Trophoblast cell (in vitro differentiated cells and primary cell): Measurements from ENCODE around the gene DMXL1.
A peak's percentile ranks its signal among the peaks of the same experiment; 100 is the strongest.

Experiments
- DNase-seq, 2 donors: peaks; one replicate each; pipeline ENCODE4 v3.0.0-alpha.2; 2016
- H2AFZ ChIP-seq: 2 replicates; pipeline ENCODE4 v1.6.1; 2013; ENCODE audit warnings: low read length, moderate library complexity, mild to moderate bottlenecking; ENCODE audit not compliant: insufficient read depth, poor library complexity
- H2AK5ac ChIP-seq: 2 replicates; pipeline ENCODE4 v1.6.1; 2013; ENCODE audit warnings: mild to moderate bottlenecking, low read length
- H2BK120ac ChIP-seq: 2 replicates; pipeline ENCODE4 v1.6.1; 2013; ENCODE audit warnings: low read length, mild to moderate bottlenecking, moderate library complexity; ENCODE audit not compliant: insufficient read depth, poor library complexity
- H2BK12ac ChIP-seq: 2 replicates; pipeline ENCODE4 v1.6.1; 2013; ENCODE audit warnings: mild to moderate bottlenecking, low read length, moderate library complexity
- H2BK5ac ChIP-seq: 2 replicates; pipeline ENCODE4 v1.6.1; 2013; ENCODE audit warnings: low read length, low read depth, moderate library complexity, mild to moderate bottlenecking; ENCODE audit not compliant: poor library complexity
- H3K14ac ChIP-seq: 2 replicates; pipeline ENCODE4 v1.6.1; 2013; ENCODE audit warnings: mild to moderate bottlenecking, low read length
- H3K18ac ChIP-seq: 2 replicates; pipeline ENCODE4 v1.6.1; 2013; ENCODE audit warnings: mild to moderate bottlenecking, low read length
- H3K23ac ChIP-seq: 2 replicates; pipeline ENCODE4 v1.6.1; 2013; ENCODE audit warnings: low read length
- H3K27ac ChIP-seq: 2 replicates; pipeline ENCODE4 v1.5.1; 2013; ENCODE audit warnings: low read depth, mild to moderate bottlenecking, inconsistent platforms, low read length, moderate library complexity
- H3K27me3 ChIP-seq: 2 replicates; pipeline ENCODE4 v1.6.1; 2013; ENCODE audit warnings: inconsistent platforms, mild to moderate bottlenecking, low read length, moderate library complexity; ENCODE audit not compliant: insufficient read depth
- H3K36me3 ChIP-seq, 2 experiments: 1 replicate in 1 of 2; 2 replicates in 1 of 2; pipeline ENCODE4 v1.6.1; 2013; ENCODE audit warnings: low read length in 2 of 2, mild to moderate bottlenecking in 2 of 2, moderate library complexity in 1 of 2; ENCODE audit not compliant: insufficient read depth in 2 of 2, control insufficient read depth in 1 of 2
- H3K4ac ChIP-seq: 2 replicates; pipeline ENCODE4 v1.6.1; 2013; ENCODE audit warnings: low read depth, mild to moderate bottlenecking, low read length, moderate library complexity
- H3K4me1 ChIP-seq, 2 experiments: 1 replicate in 1 of 2; 2 replicates in 1 of 2; pipeline ENCODE4 v1.6.1; 2013; ENCODE audit warnings: low read length in 2 of 2, mild to moderate bottlenecking in 2 of 2, moderate library complexity in 1 of 2; ENCODE audit not compliant: insufficient read depth in 2 of 2, control insufficient read depth in 1 of 2
- H3K4me2 ChIP-seq: 2 replicates; pipeline ENCODE4 v1.6.1; 2013; ENCODE audit warnings: inconsistent platforms, mild to moderate bottlenecking, low read length, moderate library complexity
- H3K4me3 ChIP-seq: 2 replicates; pipeline ENCODE4 v1.5.1; 2013; ENCODE audit warnings: mild to moderate bottlenecking, low read depth, low read length, inconsistent platforms
- H3K79me1 ChIP-seq: one replicate; pipeline ENCODE4 v1.6.1; 2013; ENCODE audit warnings: low read length
- H3K79me2 ChIP-seq: 2 replicates; pipeline ENCODE4 v1.6.1; 2013; ENCODE audit warnings: low read length, mild to moderate bottlenecking; ENCODE audit not compliant: control insufficient read depth, insufficient read depth, poor library complexity
- H3K9ac ChIP-seq: 2 replicates; pipeline ENCODE4 v1.6.1; 2013; ENCODE audit warnings: mild to moderate bottlenecking, low read length
- H3K9me3 ChIP-seq: 2 replicates; pipeline ENCODE4 v1.6.1; 2013; ENCODE audit warnings: low read depth, mild to moderate bottlenecking, control low read depth, inconsistent platforms, low read length; ENCODE audit not compliant: insufficient read depth
- H4K12ac ChIP-seq: 2 replicates; pipeline ENCODE4 v1.6.1; 2013; ENCODE audit warnings: low read depth, mild to moderate bottlenecking, low read length, moderate library complexity
- H4K8ac ChIP-seq: 2 replicates; pipeline ENCODE4 v1.6.1; 2013; ENCODE audit warnings: low read depth, mild to moderate bottlenecking, low read length, moderate library complexity
- H4K91ac ChIP-seq: one replicate; pipeline ENCODE4 v1.6.1; 2013; ENCODE audit warnings: low read depth, mild to moderate bottlenecking, low read length, moderate library complexity
- WGBS: extraction: QIAGEN DNeasy Blood & Tissue Kit; methylation state at CpG from one replicate; pipeline ENCODE4 v1.1.7; 2013; ENCODE audit warnings: missing lambda C conversion rate; ENCODE audit not compliant: insufficient read length, insufficient coverage; ENCODE audit errors: extremely low coverage; 5-methylcytosine and 5-hydroxymethylcytosine counted together

The DMXL1 gene

DNA sequence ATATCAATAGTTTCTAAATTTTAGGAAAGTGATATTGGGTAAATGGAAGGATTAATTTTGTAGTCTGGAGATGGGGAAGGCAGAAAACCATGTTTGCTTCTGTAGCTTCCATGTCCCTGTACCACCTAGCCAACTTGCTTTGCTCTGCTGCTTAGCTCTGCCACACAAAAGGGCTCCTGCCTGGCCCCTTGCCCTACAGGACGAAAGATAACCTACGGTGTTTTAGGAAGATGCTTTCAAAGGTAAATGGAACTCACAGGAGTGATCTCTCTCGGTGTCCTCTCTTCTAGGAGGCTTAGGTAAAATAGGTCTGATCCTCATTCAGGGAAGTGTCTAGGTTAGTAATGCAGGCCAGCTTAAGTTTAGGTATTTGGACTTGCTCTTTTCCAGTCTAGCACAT, 37.8 kb upstream of the DMXL1 start:
- no peak overlapping the region for H3K9ac ChIP-seq
- H3K27me3 ChIP-seq = no peaks in the 10 kb centered on the region
- H3K23ac ChIP-seq = no peak overlapping the region
- H3K14ac ChIP-seq = no peak overlapping the region
- H3K4me3 ChIP-seq = no peak overlapping the region
- no peaks in the 10 kb centered on the region for H3K79me2 ChIP-seq
- WGBS = no CpG with 5 or more reads among the region's 3 CpGs
- no peak for DNase-seq
- H2BK120ac ChIP-seq = no peak overlapping the region
- H2BK5ac ChIP-seq = no peak overlapping the region
- no peak overlapping the region for H3K27ac ChIP-seq
- no peak overlapping the region for H2AFZ ChIP-seq
- no peak overlapping the region for H3K4me2 ChIP-seq
- no peak overlapping the region for H3K18ac ChIP-seq
- H2AK5ac ChIP-seq = no peak overlapping the region
- no peak overlapping the region for H4K8ac ChIP-seq
- no peaks in the 10 kb centered on the region for H3K4me1 ChIP-seq
- no peak overlapping the region for H2BK12ac ChIP-seq
- no peaks in the 10 kb centered on the region for H3K9me3 ChIP-seq
- H4K12ac ChIP-seq = no peak overlapping the region
- H4K91ac ChIP-seq = no peak overlapping the region
- H3K36me3 ChIP-seq = no peaks in the 10 kb centered on the region
- no peaks in the 10 kb centered on the region for H3K79me1 ChIP-seq
- H3K4ac ChIP-seq = no peak overlapping the region

DNA sequence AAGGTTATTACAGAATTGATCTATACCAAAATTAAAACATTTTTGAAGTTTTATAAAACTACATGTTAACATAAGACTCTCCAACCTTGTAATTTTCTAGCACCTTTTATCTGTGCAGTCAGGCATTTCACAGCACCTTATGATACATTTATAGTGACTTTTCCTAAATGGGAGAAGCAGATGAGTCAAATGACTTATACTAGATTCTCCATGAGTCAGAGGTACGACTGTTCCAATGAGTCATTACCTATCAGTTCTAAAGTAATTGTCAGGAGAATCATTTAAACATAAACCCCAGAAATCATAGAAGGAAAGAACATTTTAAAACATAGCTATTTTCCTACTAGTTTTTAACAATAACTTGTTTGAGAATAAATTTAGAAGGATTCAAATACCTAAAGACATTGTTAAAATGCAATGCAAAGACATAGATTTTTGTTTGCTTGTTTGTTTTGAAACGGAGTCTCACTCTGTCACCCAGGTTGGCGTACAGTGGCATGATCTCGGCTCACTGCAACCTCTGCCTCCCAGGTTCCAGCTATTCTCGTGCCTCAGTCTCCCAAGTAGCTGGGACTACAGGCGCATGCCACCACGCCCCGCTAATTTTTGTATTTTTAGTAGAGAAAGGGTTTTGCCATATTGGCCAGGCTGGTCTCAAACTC, 34.7 kb upstream of the DMXL1 start:
- no peak overlapping the region for H2BK12ac ChIP-seq
- H2BK120ac ChIP-seq = no peak overlapping the region
- no peak overlapping the region for H3K4me2 ChIP-seq
- no peak overlapping the region for H2BK5ac ChIP-seq
- H4K91ac ChIP-seq = no peak overlapping the region
- H3K9ac ChIP-seq = no peak overlapping the region
- H3K27me3 ChIP-seq = no peaks in the 10 kb centered on the region
- H3K9me3 ChIP-seq = no peaks in the 10 kb centered on the region
- H3K18ac ChIP-seq = no peak overlapping the region
- no peak overlapping the region for H4K8ac ChIP-seq
- H2AFZ ChIP-seq = no peak overlapping the region
- H3K79me1 ChIP-seq = no peaks in the 10 kb centered on the region
- H3K14ac ChIP-seq = no peak overlapping the region
- no peak overlapping the region for H3K23ac ChIP-seq
- no peaks in the 10 kb centered on the region for H3K4me1 ChIP-seq
- no peak overlapping the region for H2AK5ac ChIP-seq
- H3K4me3 ChIP-seq = no peak overlapping the region
- WGBS = no CpG with 5 or more reads among the region's 8 CpGs
- peak in 1 of 2 donors; percentile 62 for DNase-seq
- H3K36me3 ChIP-seq = no peaks in the 10 kb centered on the region
- no peaks in the 10 kb centered on the region for H3K79me2 ChIP-seq
- H3K27ac ChIP-seq = no peak overlapping the region
- H3K4ac ChIP-seq = no peak overlapping the region
- H4K12ac ChIP-seq = no peak overlapping the region

DNA sequence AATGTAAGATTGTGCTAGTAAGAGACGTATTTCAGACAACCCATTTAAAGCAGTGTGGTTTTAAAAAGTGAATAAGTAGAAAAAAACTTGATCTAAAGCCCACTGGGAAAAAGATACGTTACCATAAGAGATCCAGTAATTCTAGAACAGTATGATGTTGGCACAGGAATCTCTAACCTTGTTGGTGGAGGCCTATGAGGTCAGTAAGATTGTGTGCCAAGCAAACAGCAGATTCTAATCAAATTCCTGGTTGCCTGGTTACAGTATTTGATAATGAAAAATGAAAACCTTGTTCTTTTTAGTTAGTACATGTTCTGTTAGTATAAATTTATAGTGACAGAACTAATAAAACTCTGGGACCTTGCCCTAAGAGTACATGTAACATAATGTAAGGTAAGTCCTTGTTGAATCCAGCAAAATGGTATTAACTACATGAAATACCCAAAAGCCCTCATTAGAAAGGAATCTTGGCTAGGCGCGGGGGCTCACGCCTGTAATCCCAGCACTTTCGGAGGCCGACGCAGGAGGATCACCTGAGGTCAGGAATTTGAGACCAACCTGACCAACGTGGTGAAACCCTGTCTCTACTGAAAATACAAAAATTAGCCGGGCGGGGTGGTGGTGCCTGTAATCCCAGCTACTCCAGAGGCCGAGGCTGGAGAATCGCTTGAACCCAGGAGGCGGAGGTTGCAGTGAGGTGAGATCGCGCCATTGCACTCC, 33.2 kb upstream of the DMXL1 start:
- Histone ChIP-seq H3K4ac (no peak overlapping the region), H2BK120ac (no peak overlapping the region), H3K9me3 (no peaks in the 10 kb centered on the region), H2BK12ac (no peak overlapping the region), H3K4me2 (no peak overlapping the region), H3K36me3 (no peaks in the 10 kb centered on the region), H3K79me1 (no peaks in the 10 kb centered on the region), H4K8ac (no peak overlapping the region), H4K91ac (no peak overlapping the region), H2AK5ac (no peak overlapping the region), H3K27ac (no peak overlapping the region), H4K12ac (no peak overlapping the region), H3K4me1 (no peaks in the 10 kb centered on the region), H2AFZ (no peak overlapping the region), H3K4me3 (no peak overlapping the region), H2BK5ac (no peak overlapping the region), H3K9ac (no peak overlapping the region), H3K18ac (no peak overlapping the region), H3K14ac (no peak overlapping the region), H3K23ac (no peak overlapping the region), H3K79me2 (no peaks in the 10 kb centered on the region), H3K27me3 (no peaks in the 10 kb centered on the region)
- peak; percentile 74 to 80 for DNase-seq
- WGBS = no CpG with 5 or more reads among the region's 16 CpGs

DNA sequence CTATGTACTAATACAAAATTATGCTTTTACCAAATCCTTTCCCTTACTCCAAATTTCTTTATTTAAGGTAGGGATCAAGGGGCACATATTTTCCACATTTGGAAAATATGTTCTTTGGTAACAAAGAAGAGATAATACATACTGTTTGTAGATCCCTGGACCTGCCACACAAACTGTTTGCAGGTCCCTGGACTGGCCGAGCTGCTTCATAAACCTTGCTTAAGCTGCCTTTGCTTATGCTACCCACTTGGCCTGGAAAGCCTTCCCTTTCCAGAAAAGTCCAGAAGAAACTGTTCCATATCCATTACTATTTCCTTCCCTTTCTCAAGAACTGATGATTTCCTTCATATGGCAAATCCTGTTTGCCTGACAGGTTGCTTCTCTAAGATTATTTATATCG, 22.6 kb upstream of the DMXL1 start:
- Histone ChIP-seq H3K36me3 (no peaks in the 10 kb centered on the region), H2BK5ac (no peak overlapping the region), H3K4me1 (no peaks in the 10 kb centered on the region), H3K27ac (no peak overlapping the region), H3K9me3 (no peaks in the 10 kb centered on the region), H3K14ac (no peak overlapping the region), H3K4me3 (no peak overlapping the region), H4K8ac (no peak overlapping the region), H3K23ac (no peak overlapping the region), H2AFZ (no peak overlapping the region), H4K12ac (no peak overlapping the region), H2AK5ac (no peak overlapping the region), H3K18ac (no peak overlapping the region), H3K9ac (no peak overlapping the region), H3K27me3 (no peaks in the 10 kb centered on the region), H3K4me2 (no peak overlapping the region), H3K4ac (no peak overlapping the region), H4K91ac (no peak overlapping the region), H3K79me2 (no peaks in the 10 kb centered on the region), H3K79me1 (no peaks in the 10 kb centered on the region), H2BK120ac (no peak overlapping the region), H2BK12ac (no peak overlapping the region)
- no CpG with 5 or more reads among the region's 2 CpGs for WGBS
- no peak for DNase-seq
